SIG-M5 treated with dmso at 0.1 percent for 504 hours (cell line): Measurements from ENCODE around the gene DAAM2.

ENCODE experiments used
- DNase-seq: peaks from one replicate; lab custom pipeline; 2025; ENCODE audit not compliant: unreplicated experiment; lab: John Stamatoyannopoulos, UW

Gene DAAM2

DNA sequence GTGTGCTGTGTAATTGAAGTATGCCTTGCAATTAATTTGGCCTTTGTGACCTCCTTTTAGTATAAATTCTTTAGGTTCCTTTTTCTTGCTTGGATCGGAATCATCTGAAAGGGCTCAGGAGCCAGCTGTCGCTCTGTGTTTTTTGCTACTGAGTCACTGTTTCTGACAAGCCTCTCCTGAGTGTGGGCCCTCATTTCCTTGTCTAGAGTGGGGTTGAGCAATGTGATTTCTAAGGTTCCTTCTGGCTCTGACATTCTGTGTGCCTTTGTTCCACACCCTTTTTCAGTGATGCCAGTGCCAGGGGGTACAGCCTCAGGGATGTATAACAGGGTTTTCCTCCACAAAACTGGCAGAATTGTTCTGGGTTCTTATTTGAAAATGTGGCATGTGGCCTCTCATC lies 26.5 kb downstream of the DAAM2 start:
- DNase-seq: no peak

DNA sequence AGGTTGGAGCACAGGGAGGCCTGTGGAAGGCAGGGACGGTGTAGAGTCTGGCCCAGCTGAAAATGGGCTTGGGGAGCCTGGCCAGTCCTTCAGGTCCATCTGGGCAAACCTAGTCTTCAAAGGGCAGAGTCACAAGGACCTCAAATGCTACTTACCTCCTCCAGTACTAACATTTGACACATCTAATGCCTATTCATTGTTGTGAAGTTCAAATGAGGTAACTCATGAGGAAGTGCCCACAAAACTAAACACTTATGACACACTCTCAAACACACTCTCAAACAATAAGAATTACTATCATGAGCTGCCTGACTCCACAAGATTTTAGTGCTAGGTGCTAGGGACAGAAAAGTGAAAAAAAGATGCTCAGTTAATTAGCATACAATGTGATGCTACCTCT lies 27.1 kb downstream of the DAAM2 start:
- DNase-seq: no peak

DNA sequence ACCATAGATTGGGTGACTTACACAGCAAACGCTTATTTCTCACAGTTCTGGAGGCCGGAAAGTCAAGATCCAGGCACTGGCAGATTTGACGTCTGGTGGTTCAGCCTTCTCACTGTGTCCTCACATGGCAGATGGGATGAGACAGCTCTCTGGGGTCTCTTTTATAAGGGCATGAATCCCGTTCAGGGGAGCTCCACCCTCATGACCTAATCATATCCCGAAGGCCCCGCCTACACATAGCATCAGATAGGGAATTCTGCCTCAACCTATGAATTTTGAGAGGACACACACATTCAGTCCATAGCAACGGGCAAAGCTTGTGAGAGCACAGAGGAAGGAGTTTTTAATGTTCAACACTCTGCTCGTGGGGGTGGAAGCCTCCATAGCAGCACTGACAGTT lies 27.5 kb downstream of the DAAM2 start:
- no peak for DNase-seq

DNA sequence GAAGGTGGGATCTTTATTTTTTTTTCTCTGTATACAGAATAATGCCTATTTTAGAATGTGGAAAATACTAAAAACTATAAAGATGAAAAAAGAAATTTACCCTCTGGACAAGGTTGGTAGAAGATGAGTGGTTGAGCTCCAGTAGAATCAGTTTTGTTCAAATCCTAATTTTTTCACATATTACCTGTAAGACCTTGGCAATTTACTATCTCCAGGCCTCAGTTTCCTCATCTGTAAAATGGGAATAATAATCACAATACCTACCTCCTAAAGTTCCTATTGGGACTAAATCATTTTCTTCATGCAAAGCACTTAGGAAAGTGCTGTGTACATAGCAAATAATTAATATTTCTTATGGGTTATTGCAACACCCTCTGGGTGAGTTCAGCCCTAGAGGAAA lies 28.4 kb downstream of the DAAM2 start:
- DNase-seq: no peak

DNA sequence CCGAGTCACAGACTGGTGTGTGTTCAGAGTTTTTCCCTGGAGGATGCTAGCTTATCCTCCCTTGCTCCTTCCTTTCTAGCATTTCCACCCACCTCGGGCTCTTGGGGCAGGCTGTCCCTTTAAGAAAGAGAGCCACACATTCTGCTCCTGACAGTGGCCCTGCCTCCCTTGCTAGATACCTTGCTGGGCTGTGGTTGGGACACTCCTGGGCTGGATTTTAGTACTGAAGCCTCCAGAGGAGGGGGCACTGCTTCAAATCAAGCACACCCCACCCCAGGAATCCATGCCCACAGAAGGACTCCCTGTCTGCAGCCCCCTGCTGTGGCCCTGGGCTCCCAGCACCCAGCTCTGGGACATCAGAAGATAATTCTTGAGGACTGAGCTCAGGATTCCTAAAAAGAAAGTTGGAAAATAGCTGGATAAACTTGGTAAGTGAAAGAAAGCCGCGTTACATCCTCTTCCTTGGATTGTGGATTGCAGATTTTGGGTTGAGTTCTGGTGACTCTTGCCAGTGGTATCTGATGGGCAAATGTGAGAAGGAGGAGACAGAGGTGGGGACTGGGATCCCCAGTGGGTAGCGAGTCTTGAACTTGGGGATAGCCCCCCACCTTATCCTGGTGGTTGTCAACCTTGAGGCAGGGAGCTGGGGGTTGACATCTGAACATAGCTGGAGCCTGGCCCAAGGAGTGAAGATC lies 29.0 kb downstream of the DAAM2 start:
- no peak for DNase-seq

DNA sequence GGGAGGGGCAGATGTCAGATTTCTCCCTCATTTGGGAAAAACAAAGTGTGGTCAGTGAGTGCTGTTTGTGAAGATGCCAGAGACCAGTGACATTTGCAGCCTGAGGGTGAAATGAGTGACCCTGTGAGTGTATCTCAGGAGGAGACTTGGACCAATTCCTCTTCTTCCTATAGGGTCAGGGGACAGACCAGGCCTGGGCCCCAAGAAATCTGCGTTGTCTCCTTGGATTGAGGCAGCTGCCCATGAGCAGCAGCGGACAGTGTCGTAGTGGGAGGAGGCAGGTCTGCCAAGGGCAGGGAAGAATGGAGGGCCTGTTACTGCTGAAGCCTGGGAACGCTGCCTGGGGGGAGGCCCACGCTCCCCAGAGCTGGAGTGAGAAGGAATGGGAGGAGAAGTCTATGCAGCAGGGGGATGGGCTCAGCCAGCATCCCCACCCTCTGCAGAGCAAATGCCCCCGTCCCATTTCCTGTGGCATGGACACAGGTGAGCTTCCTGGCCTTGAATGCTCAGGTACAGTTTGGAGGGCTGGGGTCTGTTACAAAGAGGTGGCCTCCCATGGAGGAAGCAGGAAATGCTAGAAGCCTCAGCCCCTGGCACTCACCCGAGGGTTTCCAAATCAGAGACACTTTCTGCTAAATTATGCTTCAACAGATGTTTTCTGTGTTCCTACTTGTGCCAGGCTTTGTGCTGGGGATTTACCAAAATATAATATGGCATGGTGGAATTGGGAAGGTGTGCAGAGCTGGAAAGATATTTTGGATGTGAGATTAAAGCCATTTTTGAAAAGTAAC lies 29.8 kb downstream of the DAAM2 start:
- no peak for DNase-seq

DNA sequence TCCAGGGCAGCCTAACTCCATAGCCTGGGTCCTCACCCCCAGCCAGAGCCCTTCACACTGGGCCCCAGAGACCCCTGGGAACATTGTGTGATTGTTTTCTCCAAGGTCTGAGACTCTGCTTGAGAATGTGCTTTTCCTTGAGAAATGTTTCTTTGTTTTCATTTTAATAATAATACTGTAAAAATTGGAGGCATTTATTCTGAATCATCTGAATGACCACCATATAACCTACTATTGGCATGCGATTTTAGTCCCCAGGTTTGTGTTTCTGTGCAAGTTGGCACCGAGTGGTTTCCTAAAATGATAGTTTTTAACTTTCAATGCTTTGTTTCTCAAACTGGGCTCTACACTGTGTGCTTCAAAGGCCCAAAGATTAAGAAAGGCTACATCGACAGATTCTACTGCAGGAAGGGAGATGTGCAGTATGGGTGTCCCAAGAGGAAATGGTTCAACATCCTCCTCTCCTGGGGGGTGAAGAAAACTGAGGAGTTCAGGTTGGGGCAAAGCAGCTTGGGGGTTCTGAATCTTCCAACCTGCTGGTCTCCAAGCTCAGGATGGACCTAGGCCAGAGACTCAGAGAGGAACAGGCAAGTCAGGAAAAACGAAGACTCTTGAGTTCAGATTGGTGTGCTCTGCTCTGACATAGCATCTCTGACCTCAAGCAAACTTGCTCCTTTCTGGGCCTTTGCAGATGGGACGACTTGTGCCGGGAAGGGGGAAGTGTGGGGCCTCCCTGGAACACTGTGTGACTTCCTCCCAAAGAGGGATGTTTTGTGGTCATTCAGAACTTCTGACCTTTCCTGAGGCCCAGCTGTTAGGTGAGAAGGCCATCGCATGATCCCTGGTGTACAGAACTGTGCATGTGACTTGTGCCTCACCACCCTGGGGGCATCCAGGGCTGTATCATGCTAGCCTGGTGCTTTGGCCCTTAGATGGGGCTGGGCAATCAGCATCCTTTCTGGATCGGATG lies 31.0 kb downstream of the DAAM2 start:
- DNase-seq: no peak

DNA sequence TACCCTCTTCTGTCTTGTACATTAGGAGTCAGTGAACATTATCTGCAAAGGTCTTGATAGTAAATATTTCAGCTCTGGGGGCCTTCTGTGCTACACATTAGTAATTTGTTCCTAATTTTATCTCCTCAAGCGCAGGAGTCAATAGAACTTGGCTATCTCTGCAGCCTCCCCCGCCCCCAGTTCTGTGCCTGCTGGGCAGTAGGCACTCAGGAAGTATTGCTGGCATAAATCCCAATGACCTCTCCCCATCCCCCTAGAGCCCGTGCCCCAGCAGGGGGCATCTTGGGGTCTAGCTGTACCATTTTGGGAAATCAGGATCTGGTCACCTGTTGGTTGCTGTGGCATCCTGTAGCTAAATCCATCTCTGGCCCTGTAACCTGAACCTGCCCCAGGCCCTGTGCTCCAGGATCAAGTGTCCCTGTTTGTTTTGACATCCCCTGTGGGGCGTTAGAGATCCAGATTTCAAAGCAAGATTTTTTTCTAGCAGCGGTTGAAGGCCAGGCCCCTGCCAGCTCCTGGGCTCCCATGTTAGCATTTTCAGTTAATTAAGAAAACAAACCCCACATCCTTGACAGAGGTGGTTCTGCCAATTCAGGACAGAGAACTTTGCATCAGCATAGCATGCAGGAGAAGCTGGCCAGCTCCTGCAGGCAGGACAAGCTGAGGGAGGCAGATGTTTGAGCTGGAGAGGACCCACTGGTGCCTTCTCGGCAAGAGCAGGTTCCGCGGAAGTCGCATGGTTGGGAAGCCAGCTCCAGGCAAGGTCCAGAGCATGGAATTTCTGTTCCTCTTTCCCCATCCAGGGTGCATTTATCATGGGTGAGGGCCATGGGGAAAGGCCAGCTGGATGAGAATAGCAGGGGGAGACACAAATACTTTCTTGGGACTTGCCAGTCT lies 32.1 kb downstream of the DAAM2 start:
- DNase-seq: no peak

DNA sequence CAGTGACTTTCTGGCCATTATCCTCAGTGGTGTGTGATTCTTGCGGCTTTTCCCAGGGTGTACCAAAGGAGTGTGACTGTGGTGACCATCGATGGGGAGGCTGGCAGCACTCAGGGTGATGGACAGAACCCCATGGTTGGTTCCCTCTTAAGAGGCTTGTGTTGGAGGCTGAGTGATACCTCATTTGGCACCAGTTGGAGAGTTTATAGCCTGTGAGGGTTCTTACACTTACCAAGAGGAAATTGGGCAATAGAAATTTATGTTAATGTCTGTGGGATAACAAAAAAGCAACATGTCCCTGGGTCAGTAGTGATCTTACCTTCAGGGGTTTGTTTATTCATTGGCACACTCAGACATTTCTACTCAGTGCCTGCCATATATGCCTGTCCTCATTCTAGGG lies 37.2 kb downstream of the DAAM2 start:
- DNase-seq: no peak

DNA sequence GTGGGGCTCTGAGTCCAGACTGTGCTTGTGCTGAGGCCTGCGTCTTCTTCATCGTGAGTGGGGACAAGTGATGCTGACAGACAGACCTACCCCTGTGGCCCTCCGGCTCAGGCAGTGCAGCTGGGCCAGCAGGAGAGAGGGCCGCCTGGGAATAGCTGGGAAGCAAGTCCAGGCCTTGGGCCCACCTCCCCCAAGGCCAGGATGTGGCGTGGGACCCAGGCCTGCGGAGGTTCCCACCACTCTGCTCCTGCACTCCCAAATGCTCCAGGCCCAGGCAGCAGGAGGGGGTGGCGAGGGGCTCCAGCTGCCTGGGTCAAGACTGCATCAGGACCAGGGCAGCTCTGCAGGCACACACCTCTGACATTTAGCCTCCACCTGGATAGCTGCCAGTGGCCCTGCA lies 38.3 kb downstream of the DAAM2 start:
- no peak for DNase-seq

DNA sequence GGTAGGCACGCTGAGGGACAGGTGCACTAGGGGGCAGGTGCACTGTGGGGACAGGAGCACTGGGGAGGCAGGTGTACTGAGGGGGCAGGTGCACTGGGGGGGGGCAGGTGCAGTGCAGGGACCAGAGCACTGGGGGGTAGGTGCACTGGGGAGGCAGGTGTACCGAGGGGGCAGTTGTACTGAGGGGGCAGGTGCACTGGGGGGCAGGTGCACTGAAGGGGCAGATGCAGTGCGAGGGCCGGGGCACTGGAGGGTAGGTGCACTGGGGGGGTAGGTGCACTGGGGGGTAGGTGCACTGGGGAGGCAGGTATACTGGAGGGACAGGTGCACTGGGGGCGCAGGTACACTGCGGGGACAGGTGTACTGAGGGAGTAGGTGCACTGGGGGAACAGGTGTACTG lies 39.5 kb downstream of the DAAM2 start:
- no peak for DNase-seq

DNA sequence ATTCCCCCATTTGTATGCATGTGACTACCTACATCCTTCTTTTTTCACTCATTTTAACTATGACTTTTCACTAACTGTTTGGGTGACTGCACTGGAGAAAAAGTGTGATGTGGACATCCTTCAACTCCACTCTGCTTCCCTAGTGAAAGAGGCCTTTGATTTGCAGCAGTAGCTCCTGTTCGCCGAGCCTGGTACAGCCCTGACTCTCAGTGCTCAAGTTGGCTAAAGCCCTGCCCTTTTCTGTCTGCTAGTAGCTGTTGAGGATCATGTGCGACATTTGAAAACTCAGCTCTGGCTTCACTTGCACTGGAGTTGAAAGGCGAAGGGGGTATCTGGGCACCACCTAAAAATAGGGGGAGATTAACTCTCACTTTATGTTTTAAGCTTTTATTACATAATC lies 42.1 kb downstream of the DAAM2 start:
- no peak for DNase-seq

DNA sequence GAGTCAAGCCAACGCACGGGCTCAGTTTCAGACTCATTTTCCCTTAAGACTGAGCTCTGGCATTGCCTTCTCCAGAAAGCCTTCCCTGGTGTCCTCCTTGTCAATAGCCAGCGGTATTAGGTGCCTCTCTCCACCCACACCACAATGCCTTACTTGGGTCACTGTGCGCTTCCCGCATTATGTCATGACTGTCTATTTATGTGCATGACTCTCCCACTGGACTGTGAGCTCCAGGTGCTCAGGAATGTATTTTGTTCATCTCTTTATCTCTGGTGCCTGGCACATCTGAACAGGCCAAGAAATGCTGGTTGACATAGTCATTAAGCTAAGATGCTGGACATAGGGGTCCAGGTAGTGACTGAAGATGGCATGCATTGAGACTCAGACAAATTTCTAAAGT lies 42.7 kb downstream of the DAAM2 start:
- DNase-seq: no peak

DNA sequence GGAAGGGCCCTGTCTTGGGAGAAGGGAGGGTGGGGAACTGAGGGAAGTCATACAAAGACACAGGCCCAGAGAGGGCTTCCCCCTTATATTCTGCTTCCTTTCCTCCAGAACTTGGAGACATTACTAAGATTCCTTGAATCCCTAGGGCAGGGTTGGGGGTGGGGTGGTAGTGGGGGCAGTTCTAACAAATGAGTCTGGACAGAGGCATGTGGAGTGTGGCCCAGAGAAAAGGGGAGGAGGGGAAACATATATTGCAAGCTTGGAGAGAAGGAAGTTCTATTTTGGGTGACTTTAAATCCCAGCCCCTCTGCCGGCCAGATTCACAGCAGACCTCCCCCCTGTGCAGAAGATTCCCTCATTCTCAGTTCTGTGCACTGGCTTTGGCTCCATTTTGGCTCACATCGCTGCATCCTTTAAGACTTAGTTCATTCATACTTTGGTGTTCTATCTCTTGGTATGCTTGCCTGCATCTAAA lies 43.7 kb downstream of the DAAM2 start:
- DNase-seq: no peak

DNA sequence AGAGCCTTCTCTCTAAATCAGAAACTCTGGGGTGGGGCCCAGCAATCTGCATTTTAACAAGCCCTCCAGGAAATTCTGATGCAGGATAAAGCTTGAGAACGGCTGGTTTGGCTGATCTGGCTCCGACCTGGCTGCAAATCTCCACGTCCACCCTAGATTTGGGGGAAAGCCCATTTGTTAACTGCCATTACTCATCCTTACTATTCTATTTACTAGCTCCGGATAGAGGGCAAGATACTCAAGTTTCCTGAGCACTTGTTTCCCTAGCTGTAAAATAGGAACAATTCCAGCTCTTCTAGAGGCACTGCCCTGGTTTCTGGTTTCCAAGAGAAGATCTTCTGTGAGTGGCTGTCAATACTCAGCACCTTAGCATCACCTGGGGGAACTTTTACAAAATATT lies 44.4 kb downstream of the DAAM2 start:
- DNase-seq: no peak

DNA sequence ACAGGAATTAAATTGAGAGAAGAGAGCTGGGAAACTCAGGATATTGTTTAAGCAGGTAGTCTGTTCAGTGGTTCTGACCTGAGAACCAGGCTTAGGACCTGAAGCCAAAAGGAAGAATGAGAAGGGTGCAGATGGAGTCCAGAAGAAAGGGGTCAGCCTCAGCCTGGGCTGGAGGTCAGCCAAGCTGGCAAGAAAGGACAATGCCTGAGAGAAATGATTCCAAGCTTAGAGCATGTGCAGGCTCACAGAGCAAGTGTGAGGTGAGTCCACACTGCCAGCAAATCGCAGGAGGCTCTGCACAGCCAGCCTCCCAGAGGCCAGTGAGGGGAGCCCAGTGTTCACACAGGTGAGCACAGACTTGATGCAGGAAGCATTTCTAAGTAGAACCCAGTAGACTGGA lies 47.3 kb downstream of the DAAM2 start:
- DNase-seq: no peak

DNA sequence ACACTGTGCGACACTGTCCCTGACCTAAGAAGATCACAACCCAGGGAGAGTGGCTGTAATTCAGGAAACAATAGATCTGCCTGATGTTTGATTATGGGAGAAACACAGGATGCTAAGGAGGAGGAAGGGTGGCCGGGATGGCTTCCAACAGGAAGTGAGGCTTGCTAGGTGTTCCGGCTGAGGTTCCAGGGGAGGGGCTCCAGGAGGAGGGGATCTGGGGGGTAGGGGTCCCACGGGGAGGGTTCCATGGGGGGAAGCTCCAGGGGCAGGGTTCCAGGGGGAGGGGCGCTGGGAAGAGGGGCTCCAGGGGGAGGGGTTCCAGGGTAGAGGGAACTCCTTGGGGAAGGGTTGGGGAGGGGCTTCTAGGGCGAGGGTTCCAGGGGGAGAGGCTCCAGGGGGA lies 48.6 kb downstream of the DAAM2 start:
- DNase-seq: no peak

DNA sequence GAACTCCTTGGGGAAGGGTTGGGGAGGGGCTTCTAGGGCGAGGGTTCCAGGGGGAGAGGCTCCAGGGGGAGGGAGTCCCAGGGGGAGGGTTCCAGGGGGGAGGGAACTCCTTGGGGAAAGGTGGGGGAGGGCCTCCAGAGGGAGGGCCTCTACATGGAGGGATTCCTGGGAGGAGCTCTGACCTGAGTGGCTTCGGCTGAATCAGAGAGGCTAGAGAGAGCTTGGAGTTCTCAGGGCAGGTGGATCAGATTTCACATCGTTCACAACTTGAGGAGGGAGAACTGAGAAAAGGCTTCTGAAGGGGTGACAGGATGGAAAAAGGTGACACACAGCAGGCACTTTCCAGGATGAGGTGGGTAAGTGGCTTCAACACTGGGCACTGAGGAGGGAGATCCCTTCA lies 49.1 kb downstream of the DAAM2 start:
- DNase-seq: no peak

DNA sequence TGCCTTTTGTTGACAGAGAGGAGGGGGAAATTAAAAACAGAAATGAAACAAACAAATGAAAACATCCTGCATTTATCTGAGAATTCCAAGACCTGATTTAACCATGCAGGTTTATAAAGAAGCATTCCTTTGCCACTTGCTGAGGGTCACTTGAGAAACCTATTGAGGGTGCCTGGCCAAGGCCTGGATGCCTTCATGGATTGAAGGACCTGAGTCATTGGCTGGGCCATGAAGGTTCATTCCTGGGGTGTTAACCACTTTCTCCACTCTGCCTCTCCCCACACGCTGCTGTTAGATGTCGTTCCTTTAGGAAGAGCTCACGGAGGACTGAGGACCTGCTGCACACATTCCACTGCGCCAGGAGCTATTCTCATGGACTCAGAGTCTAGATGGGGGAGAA lies 49.7 kb downstream of the DAAM2 start:
- no peak for DNase-seq

DNA sequence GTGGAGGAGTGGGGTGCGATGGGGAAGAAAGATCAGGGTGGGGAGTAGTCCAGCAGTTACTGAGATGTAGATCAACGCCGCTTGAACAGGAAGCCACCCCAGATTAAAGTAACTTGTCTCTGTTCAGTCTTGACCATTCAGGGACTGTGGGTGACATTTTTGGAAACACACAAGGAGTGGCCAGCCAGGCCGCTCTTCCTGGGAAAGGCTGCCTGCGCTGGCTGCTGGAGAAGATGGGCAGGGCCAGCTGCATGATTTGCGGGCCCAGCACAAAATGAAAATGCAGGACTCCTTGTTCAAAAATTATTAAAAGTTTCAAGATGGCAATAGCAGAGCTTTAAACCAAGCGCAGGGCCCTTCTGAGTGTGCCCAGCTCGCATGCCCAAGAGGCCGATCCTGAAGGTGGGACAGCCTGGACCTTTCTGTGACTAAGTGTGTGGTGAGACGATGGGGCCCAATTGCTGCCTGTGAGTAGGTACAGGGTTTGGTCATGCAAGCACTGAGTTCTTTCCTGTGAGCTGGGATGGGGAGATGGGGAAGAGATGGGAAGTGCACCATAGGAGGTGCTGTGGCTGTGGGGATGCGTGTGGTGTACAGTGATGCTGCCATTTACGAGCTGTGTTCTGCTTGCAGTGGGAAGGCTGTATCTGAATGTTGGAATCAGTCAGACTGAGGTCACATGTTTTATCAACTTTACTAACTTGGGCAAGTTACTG lies 51.3 kb downstream of the DAAM2 start:
- DNase-seq: no peak
